Activated T-cell treated with anti-CD3 and anti-CD28 coated beads for 4 hours (primary cell): ENCODE data around the gene DBP.
"Not testable (repeated sequence)": the region's sequence is repeated elsewhere in the genome, so short reads cannot be mapped to it uniquely, and the experiment has no call there.

Experiments used
- DNase-seq: peaks from one replicate; pipeline ENCODE4 v3.0.0-alpha.2; 2020

The DBP gene, protein sequence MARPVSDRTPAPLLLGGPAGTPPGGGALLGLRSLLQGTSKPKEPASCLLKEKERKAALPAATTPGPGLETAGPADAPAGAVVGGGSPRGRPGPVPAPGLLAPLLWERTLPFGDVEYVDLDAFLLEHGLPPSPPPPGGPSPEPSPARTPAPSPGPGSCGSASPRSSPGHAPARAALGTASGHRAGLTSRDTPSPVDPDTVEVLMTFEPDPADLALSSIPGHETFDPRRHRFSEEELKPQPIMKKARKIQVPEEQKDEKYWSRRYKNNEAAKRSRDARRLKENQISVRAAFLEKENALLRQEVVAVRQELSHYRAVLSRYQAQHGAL

DNA sequence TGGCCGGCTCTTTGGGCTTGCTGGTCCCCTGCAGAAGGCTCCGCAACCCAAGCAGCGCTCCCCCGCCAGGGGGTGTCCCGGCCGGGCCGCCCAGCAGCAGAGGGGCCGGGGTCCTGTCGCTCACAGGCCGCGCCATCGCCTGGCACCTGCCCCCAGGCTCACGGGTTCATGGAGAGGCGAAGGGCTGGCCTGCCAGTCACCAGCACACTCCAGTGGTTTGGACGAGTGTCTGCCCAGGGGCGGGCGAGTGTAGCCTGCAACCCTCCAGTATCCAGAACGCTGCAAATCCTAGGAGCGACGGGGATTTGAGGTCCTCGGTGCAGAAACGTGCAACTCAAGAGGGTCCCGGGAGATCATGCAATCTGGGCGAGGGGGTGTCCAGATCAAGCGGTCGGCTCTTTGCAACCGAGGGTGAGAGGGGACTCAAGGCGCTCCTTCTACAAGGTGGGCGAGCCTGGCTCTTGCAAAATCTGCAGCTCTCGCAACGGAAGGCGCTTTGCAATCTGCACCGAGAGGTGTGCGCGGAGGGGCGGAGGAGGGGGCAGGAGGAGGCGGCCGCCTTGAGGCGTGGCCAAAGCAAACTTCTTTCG, at the start of gene DBP:
Gene DBP (minus strand): TSS at position 521 of the 590 bp plus-strand sequence. CDS start 385 bp downstream, at position 136.
- DNase-seq = no peak

DNA sequence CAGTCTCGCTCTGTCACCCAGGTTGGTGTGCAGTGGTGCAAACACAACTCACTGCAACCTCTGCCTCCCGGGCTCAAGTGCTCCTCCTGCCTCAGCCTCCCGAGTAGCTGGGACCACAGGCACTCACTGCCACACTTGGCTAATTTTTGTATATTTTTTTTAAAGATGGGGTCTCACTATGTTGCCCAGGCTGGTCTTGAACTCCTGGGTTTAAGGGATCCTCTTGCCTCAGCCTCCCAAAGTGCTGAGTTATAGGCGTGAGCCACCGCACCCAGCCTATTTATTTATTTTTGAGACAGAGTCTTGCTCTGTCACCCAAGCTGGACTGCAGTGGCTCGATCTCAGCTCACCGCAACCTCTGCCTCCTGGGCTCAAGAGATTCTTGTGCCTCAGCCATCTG, 49.5 kb upstream of the DBP start:
- not testable (repeated sequence) for DNase-seq

DNA sequence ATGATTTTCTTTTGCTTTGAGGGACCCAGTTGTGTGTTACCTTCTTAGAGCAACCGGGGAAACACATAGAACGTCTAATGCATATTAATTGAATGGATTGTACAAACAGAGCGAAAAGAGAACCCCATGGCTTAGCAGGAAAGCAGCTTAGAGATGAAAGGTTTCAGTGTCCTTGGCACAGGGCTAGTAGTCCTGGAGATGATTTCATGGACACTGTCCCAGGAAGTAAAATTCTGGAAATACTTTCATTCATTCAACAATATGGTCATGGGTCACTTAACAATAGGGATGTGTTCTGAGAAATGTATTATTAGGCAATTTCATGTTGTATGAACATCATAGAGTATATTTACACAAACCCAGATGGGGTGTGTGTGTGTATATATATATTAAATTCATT, 48.9 kb upstream of the DBP start:
- DNase-seq = no peak

DNA sequence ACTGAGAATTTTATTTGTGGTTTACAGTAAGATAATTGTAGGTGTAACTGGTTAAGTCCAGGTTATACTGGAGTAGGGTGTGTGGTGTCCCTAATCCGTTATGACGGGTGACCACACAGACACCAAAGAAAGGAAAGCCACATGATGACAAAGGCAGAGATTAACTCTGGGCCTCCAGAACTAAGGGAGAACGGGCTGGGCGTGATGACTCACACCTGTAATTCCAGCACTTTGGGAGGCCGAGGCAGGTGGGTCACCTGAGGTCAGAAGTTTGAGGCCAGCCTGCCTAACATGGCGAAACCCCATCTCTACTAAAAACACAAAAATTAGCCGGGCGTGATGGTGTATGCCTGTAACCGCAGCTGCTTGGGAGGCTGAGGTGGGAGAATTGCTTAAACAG, 48.4 kb upstream of the DBP start:
- no peak for DNase-seq

DNA sequence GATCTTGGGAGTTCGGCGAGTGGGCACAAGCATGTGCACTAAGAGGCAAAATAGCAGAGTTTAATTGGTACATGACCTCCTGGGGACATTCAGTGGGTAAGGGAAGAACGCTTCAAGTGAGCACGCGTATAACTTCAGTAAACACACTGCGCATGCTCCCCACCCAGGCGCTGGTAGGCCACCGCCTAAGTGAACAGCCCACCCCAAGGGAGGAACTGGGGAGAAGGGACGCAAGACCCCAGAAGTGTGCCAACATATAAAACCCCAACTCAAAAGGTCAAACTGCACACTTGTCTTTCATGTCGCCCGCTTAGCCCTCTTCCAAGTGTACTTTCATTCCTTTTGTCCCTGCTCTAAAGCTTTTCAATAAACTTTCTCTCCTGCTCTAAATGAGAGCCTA, 46.2 kb upstream of the DBP start:
- DNase-seq = no peak

DNA sequence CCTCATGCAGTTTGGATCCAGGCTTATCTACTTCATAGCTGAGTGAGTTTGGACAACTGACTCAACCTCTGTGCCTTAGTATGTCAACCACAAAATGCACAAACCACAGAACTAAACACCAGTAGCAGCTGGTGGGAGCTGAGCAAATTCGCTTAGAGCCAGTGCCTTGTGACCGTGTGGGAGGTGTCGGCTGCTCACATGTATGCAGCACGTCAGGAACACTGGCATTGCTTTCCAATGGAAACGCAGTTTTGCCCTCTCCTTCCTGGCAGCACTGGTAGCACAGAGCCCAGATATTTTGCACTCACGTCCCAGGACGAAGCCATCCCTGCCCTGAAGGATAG, 43.9 kb upstream of the DBP start:
- no peak for DNase-seq

DNA sequence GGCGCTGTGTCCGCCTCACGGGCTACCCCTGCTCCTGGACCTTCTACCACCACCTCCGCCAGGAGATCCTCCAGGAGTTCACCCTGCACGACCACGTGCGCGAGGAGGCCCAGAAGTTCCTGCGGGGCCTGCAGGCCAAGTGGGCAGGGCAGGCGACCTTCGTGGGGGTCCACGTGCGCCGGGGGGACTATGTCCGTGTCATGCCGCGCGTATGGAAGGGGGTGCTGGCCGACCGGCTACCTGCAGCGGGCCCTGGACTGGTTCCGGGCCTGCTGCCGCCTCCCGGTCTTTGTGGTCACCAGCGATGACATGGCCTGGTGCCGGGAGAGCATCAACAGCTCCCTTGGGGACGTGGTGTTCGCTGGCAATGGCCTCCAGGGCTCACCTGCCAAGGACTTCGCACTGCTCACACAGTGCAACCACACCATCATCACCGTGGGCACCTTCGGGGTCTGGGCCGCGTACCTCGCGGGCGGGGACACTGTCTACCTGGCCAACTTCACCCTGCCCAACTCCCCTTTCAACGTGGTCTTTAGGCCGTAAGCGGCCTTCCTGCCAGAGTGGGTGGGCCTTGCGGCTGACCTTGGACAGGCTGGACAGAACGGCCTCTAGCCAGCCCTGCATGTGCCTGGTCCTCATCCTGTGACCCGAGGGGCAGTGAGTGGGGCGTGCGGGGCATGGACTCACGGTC, 43.4 kb upstream of the DBP start:
- DNase-seq = no peak

DNA sequence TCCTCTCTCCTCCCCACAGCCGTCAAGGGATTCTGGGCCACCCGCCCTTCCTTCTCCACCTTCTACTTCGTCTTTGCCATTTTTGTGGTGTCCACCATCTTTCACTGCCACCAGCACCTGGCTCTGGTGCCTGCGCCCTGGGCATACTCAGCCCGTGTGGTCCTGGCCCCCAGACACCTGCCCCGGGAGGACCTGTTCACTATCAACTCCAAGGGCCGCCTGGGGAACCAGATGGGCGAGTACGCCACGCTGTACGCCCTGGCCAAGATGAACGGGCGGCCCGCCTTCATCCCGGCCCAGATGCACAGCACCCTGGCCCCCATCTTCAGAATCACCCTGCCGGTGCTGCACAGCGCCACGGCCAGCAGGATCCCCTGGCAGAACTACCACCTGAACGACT, 42.8 kb upstream of the DBP start:
- not testable (repeated sequence) for DNase-seq

DNA sequence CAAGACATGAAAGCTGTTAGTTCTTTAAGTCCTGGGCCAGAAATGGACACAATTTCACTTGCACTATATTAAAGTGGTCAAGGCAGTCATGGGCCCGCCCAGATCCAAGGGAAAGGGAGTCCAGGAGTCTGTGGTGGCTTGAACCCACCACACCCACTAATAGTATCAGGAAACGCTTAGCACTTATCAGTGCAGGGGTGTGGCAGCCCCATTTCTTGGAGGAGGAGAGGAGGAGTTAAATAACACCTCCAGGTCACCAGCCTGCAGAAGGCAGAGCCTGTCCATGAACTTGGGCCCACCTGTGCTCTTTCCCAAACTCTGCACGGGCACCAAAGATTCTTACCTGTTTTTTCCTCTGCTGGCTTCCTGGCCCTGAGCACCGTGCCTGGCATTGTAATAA, 41.0 kb upstream of the DBP start:
- DNase-seq = no peak

DNA sequence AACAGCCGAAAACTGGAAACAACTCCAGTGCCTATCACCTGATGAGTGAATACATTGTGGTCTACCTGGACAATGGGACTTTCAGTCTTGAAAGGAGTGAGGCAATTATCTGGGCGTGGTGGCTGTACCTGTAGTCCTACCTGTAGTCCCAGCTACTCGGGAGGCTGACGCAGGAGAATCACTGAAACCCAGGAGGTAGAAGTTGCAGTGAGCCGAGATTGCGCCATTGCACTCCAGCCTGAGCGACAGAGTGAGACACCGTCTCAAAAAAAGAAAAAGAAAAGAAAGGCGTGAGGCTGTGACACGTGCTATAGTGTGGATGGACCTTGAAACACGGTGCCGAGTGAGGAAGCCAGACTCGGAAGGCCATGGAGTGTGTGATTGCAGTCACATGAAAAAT, 39.7 kb upstream of the DBP start:
- DNase-seq = no peak

DNA sequence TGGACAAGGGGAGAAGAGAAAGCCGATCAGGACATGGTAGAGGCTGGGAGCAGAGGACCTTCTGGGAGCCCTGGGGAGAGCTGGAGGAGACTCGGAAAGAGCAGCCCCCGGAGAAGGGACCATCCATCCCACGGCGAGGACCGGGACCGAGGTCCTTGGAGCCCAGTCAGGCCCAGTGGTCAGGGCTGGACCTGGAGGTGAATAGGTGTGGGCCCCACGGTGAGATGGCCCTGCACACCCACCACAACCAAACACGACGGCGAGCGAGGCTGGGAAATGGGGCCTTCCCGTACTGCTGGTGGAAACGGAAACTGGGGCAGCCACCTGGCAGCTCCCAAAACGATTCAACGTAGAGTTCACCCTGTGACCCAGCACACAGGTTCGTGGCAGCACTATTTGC, 39.3 kb upstream of the DBP start:
- no peak for DNase-seq

DNA sequence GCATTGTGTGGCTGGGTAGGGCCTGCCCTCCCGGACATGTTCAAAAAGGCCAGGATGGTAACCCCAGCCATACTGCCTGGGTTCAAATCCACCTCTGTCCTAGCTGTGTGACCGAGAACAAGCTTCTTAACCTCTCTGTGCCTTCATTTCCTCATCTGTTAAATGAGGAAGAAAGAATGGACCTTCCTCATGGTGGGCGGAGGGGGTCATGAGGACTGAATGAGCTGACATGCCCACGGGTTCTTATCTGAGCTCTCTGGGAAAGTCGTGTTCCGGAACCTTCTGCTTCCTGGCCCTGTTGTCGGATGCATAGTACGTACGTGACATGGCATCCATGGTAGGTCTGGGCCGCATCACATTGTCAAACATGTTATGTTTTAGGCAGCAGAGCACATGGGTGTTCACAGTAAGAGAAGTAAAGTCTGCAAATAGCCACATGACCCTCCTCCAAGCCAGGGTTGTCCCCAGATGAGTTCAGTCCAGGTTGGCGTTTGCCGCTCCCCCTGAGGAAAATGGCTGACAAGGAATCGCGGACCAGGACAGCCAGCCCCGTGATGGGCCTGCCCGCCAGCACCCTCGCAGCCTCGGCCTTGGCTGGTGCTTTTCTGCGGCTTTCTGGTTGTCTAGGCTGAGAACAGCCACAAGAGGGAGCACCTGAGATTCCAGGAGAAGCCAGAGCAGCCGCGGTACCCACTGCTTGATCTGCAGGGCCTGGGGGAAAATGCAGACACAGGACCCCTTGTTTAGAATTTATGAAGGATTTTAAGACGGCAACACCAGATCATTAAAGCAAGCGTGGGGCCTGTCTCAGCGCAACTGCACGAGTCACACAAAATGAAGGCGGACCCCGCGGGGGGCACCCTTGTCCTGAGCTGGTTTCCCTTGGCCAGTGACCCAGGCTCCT, 38.0 kb upstream of the DBP start:
- DNase-seq = peak; percentile 65

DNA sequence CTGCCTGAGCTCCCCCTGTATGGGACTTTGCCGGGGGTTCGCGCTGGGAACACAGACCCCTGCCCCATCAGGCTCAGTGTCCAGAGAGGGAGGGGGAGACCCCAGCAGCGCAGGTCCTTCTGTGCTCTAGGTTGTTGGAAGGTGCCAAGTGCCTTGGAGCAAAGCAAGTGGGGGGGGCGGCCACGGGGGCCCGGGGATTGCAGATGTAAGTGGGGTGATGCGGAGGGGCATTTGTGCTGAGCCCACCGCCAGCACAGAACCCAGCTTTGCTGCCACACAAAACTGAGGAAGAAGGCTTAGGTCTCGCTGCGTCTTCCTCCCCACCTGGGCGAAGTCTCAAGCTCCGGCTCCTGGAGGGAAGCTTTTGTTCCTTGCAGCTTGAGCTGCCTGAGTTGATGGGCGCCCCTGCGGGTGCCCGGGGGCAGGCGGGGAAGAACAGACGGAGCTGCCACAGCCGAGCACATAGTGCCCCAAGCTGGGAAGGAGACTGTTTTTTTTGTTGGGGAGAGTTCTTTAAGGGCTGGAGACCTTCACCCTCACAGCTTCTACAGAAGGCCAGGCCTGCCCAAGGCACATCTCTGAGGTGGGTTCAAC, 37.1 kb upstream of the DBP start:
- DNase-seq = no peak

DNA sequence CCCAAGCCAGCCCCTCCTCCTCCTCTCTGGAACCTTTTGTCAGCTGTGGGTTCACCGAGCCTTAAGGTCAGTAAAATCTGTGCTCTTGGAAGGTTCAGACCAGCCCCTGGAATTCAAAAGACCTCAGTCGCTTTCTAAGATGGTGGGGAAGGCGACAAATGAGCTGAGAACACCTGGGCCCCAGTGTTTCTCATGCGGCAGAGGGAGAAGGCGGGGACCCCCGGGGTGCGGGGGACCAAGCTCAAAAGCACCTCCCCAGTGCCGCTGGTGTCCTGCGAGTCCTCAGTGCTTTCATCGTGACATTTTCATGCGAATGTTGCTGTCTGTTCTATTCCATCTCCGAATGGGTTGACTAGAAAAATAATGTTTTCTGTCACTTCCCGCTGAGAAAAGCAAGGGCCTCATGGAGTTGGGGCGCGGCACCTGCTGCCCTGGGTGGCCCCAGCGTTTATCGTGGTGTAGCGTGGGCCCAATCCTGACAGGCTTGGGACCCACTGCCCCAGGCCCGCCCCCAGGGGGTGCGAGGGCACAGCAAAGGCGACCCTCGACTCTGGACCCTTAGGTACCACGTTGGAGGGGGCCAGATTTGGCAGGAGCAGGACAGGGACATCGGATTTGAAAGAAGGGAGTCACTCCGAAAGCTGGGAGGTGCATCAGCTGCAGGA, 36.4 kb upstream of the DBP start:
- DNase-seq = no peak

DNA sequence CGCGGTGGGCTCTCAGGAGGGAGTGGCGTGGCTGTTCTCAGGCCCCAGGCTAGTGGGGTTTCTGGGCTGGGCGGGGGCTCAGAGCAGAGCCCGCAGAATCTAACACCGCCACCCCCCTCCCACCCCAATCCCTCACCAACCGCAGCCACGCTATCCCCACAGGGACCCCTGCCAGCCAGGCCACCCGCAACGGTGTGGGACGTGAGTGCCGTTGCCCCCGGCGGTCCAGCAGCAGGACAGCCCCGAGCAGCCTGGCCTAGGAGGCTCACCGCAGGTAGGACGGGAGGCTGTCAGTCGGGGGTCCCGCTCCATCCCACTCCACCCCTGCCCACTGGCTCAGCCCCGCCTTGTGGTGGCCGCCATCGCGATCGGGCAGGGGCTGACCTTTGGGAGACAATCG, 35.8 kb upstream of the DBP start, which contains the start of gene NTN5:
Gene NTN5 (minus strand): TSS at position 24 of the 400 bp plus-strand sequence. CDS start 2,031 bp downstream, outside the sequence.
- no peak for DNase-seq

DNA sequence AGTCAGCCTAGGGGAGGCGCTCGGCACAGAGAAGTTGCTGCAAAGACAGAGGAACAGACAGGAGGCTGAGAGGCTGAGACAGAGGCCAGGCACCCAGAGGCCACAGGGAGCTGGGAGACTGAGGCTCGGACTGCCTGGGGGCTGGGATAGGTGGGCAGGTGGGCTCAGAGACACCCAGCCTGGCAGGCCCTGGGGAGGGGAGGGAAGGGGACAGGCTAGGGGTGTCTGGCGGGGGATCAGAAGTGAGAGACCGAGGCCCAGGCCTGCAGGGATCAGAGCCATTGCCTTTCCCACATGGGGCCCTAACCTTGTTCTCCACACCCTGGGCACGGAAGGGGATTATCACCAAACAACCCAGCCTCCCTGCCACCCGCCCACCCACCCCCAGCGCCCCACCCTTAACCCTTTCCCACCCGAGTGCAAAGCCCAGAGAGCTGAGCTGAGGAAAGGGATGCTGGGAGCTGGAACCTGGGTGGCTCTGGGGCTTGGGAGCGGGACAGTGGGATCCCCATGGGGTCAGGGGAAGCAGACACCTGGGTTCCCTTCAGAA, 34.3 kb upstream of the DBP start:
- no peak for DNase-seq

DNA sequence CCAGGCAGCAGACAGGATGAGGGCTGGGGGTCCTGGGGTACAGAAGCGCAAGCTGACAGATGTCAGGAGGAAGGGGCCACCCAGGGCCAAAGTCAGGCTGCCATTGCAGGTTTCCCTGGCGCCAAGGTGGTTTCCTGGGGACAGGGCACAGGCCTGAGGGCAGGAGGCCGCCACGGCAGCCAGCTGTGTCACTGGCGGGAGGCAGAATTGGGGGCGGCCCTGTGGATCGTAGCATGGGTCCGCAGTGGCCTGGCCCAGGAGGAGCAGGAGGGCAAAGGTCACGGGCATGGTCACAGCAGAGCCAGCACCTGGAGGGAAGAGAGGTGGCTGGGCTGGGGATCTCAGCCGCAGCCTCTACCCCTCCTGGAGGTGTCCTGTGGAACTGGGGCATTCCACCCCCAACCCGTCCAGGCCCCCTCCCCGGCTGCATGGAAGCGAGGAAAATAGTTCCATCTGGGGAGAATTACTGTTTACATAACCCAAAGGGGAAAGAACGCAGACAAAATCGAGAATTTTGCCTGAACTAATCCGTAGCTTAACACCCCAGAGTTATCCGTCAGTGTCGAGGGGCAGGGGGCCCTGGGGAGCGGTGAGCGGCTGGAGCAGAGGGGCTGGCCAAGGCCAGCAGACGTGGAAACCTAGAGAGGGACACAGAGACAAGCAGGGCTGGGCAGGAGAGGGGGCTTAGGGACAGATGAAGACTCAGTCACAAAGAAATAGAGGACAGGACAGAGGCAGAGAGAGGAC, 33.7 kb upstream of the DBP start:
- DNase-seq = no peak

DNA sequence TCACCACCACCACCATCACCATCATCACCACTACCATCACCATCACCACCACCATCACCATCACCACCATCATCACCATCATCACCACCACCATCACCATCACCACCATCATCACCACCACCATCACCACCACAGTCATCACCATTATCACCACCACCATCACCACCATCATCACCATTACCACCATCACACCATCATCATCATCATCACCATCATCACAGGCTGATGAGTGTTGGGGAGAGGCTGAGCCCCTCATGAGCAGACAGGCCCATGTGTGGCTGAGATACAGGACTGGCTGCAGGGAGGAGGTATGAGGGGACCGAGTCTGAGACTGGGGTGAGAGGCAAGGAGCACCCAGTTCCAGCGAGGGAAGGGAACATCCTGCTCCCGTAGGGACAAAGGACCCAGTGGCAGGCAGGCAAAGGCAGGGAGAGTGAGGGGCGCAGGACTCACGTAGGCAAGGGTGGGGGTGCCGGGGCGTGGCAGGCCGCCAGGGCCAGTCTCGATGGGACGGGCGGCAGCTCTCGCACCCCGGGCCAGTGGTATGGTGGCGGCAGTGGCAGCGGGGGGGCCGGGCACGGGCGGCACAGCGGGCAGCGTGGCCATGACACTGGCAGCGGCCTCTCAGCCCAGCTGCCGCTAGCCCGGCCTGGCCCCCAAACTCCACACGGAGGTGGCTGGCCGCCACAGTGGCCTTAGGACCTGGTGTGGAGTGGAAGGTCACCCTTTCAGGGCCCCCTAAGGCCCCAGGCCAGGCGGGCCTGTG, 32.9 kb upstream of the DBP start:
- DNase-seq = no peak

DNA sequence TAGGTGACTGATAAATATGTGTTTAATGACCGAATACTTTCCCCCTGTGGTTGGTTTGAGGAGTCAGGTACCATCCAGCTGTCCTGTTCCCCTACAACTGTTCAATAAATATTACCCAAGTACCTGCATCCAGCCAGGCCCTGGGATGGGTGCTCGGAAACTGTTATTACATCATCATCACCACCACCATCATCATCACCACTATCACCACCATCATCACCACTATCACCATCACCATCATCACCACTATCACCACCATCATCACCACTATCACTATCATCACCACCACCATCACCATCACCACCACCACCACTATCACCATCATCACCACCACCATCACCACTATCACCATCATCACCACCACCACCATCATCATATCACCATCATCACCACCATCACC, 31.6 kb upstream of the DBP start:
- no peak for DNase-seq

DNA sequence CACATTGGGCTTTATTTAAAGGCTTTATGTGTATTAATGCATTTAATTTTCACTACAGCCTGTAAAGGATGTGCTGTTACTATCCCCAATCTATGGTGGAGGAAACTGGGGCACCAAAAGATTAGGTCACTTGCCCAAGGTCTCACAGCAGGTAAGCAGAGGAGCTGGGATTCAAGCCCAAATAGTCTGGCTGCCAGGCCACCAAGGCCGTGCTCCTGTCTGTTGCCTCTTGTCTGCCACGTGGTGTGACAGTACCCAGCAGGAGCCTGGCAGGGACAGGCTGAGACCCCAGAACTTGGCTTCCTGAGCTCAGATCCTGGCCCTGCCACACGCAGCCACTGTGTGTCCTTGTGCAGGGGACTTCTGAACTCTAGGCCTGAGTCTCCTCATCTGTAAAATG, 31.2 kb upstream of the DBP start:
- DNase-seq = no peak
